IMR-90 (cell line): Measurements from ENCODE around the gene SEC16B. TPM values are rescaled to one million over a fixed set of nuclear protein-coding genes. Genes with fewer than 3 reads are reported as not detected.

Source experiments
- ATAC-seq: fragments of 200-7000 bp; cut with Tn5 transposase; 2 replicates; pipeline ENCODE4 v1.9.1; 2020; ENCODE audit warnings: low read depth, mild to moderate bottlenecking, moderate library complexity
- BruUV-seq: library from RNA; stranded (reverse); fragments of 400-500 nt; replicated peaks from 2 replicates; lab custom pipeline; 2021; lab: Mats Ljungman, UMichigan
- CTCF ChIA-PET: fragments of 300-600 bp; formaldehyde crosslinking; extraction: SDS; loops from one replicate; lab custom pipeline; 2021; ENCODE audit warnings: antibody characterized with exemption; lab: Yijun Ruan, JAX
- POLR2A ChIA-PET: fragments of 300-600 bp; sonication (Branson Sonifier 250); formaldehyde crosslinking; loops from one replicate; lab custom pipeline; 2022; ENCODE audit warnings: antibody characterized with exemption; ENCODE audit not compliant: unreplicated experiment; lab: Charles Lee
- DNase-seq: peaks from one replicate; pipeline ENCODE4 v3.0.0; 2013
- H2AFZ ChIP-seq: replicated peaks from 2 replicates; pipeline ENCODE3; 2013; ENCODE audit warnings: low read length, mild to moderate bottlenecking; ENCODE audit not compliant: poor library complexity
- H2AK5ac ChIP-seq: 2 replicates; pipeline ENCODE4 v1.6.1; 2013; ENCODE audit warnings: low read depth, low read length, inconsistent platforms
- H2AK9ac ChIP-seq: replicated peaks from 2 replicates; pipeline ENCODE3; 2013; ENCODE audit warnings: mild to moderate bottlenecking, low read depth, low read length, moderate library complexity; ENCODE audit not compliant: poor library complexity
- H2BK120ac ChIP-seq: 2 replicates; pipeline ENCODE4 v1.6.1; 2013; ENCODE audit warnings: low read depth, low read length, inconsistent platforms
- H2BK15ac ChIP-seq: 3 replicates; pipeline ENCODE4 v1.6.1; 2013; ENCODE audit warnings: low read depth, low read length, inconsistent platforms
- H2BK20ac ChIP-seq: 2 replicates; pipeline ENCODE4 v1.6.1; 2013; ENCODE audit warnings: low read depth, mild to moderate bottlenecking, inconsistent platforms, low read length, moderate library complexity
- H2BK5ac ChIP-seq: 2 replicates; pipeline ENCODE4 v1.6.1; 2013; ENCODE audit warnings: mild to moderate bottlenecking, low read depth, low read length, inconsistent platforms; ENCODE audit not compliant: poor library complexity, severe bottlenecking
- H3K14ac ChIP-seq: replicated peaks from 2 replicates; pipeline ENCODE4 v1.6.1; 2013; ENCODE audit warnings: low read depth, low read length, inconsistent platforms
- H3K18ac ChIP-seq: 2 replicates; pipeline ENCODE4 v1.6.1; 2013; ENCODE audit warnings: low read depth, low read length, control low read depth
- H3K23ac ChIP-seq: 2 replicates; pipeline ENCODE4 v1.6.1; 2013; ENCODE audit warnings: low read depth, low read length, inconsistent platforms
- H3K27ac ChIP-seq: 2 replicates; pipeline ENCODE4 v1.5.1; 2013; ENCODE audit warnings: mild to moderate bottlenecking, control low read depth, low read length; ENCODE audit not compliant: insufficient read depth
- H3K27me3 ChIP-seq: 2 replicates; pipeline ENCODE4 v1.6.1; 2013; ENCODE audit warnings: low read length; ENCODE audit not compliant: control insufficient read depth, insufficient read depth
- H3K36me3 ChIP-seq: 2 replicates; pipeline ENCODE4 v1.6.1; 2013; ENCODE audit warnings: low read length, mixed read lengths; ENCODE audit not compliant: control insufficient read depth, insufficient read depth
- H3K4ac ChIP-seq: 2 replicates; pipeline ENCODE4 v1.6.1; 2013; ENCODE audit warnings: low read depth, low read length, inconsistent platforms
- H3K4me1 ChIP-seq: 2 replicates; pipeline ENCODE4 v1.6.1; 2013; ENCODE audit warnings: low read length, mixed read lengths; ENCODE audit not compliant: control insufficient read depth, insufficient read depth
- H3K4me2 ChIP-seq: 2 replicates; pipeline ENCODE4 v1.6.1; 2013; ENCODE audit warnings: low read depth, mild to moderate bottlenecking, control low read depth, low read length, moderate library complexity
- H3K4me3 ChIP-seq: 2 replicates; pipeline ENCODE4 v1.5.1; 2013; ENCODE audit warnings: low read depth, mild to moderate bottlenecking, control low read depth, low read length, moderate library complexity; ENCODE audit not compliant: insufficient read depth
- H3K56ac ChIP-seq: 2 replicates; pipeline ENCODE4 v1.6.1; 2013; ENCODE audit warnings: low read length, inconsistent platforms; ENCODE audit not compliant: insufficient read depth; ENCODE audit errors: extremely low read depth
- H3K79me1 ChIP-seq, 2 experiments: 2 replicates each; pipeline ENCODE4 v1.6.1; 2013; ENCODE audit warnings: low read length in 2 of 2, inconsistent platforms in 1 of 2, low read depth in 1 of 2
- H3K9ac ChIP-seq: 2 replicates; pipeline ENCODE4 v1.6.1; 2013; ENCODE audit warnings: low read depth, low read length, control low read depth
- H3K9me1 ChIP-seq: 2 replicates; pipeline ENCODE4 v1.6.1; 2013; ENCODE audit warnings: low read length, inconsistent platforms; ENCODE audit not compliant: insufficient read depth
- H3K9me3 ChIP-seq: 2 replicates; pipeline ENCODE4 v1.6.1; 2013; ENCODE audit warnings: low read length; ENCODE audit not compliant: control insufficient read depth, insufficient read depth
- H4K20me1 ChIP-seq: 2 replicates; pipeline ENCODE4 v1.6.1; 2013; ENCODE audit warnings: low read length, inconsistent platforms; ENCODE audit not compliant: insufficient read depth
- H4K5ac ChIP-seq: 2 replicates; pipeline ENCODE4 v1.6.1; 2013; ENCODE audit warnings: mild to moderate bottlenecking, low read depth, low read length, control low read depth
- H4K8ac ChIP-seq, 2 experiments: 2 replicates each; pipeline ENCODE4 v1.6.1; 2013; ENCODE audit warnings: low read depth in 2 of 2, low read length in 2 of 2, control low read depth in 1 of 2, inconsistent platforms in 1 of 2
- H4K91ac ChIP-seq: 2 replicates; pipeline ENCODE4 v1.6.1; 2013; ENCODE audit warnings: low read depth, low read length, inconsistent platforms; ENCODE audit not compliant: insufficient read depth
- BHLHE40 ChIP-seq: fragments of 150-350 bp; IDR thresholded peaks from 2 replicates; pipeline ENCODE4 v1.6.1; 2016; ENCODE audit warnings: mild to moderate bottlenecking, low read depth, low read length
- CEBPB ChIP-seq: IDR thresholded peaks from 2 replicates; pipeline ENCODE4 v1.6.1; 2012; ENCODE audit warnings: low read depth, low read length, improper control_type of control experiment
- CHD1 ChIP-seq: IDR thresholded peaks from 2 replicates; pipeline ENCODE4 v1.6.1; 2012; ENCODE audit warnings: low read depth, low read length, improper control_type of control experiment
- CTCF ChIP-seq: conservative IDR thresholded peaks from 2 replicates; pipeline ENCODE4 v1.5.1; 2012; ENCODE audit warnings: mild to moderate bottlenecking, low read depth, low read length, improper control_type of control experiment
- ELK1 ChIP-seq: fragments of 150-350 bp; IDR thresholded peaks from 2 replicates; pipeline ENCODE4 v1.6.1; 2016; ENCODE audit warnings: low read depth, mild to moderate bottlenecking, low read length, moderate library complexity, borderline replicate concordance
- MAFK ChIP-seq: IDR thresholded peaks from 2 replicates; pipeline ENCODE4 v1.6.1; 2012; ENCODE audit warnings: low read depth, low read length, improper control_type of control experiment
- MXI1 ChIP-seq: IDR thresholded peaks from 2 replicates; pipeline ENCODE4 v1.6.1; 2012; ENCODE audit warnings: low read depth, mild to moderate bottlenecking, low read length, moderate library complexity, borderline replicate concordance
- NFE2L2 ChIP-seq: fragments of 150-350 bp; IDR thresholded peaks from 2 replicates; pipeline ENCODE4 v1.6.1; 2016; ENCODE audit warnings: low read depth, mild to moderate bottlenecking, low read length
- RAD21 ChIP-seq: IDR thresholded peaks from 2 replicates; pipeline ENCODE4 v1.6.1; 2012; ENCODE audit warnings: low read length, improper control_type of control experiment
- RFX5 ChIP-seq: IDR thresholded peaks from 2 replicates; pipeline ENCODE4 v1.8.0; 2012; ENCODE audit warnings: low read depth, mild to moderate bottlenecking, low read length, moderate library complexity
- SMC3 ChIP-seq: fragments of 150-350 bp; IDR thresholded peaks from 2 replicates; pipeline ENCODE4 v1.6.1; 2016; ENCODE audit warnings: low read depth, mild to moderate bottlenecking, antibody characterized with exemption, low read length, moderate library complexity
- USF2 ChIP-seq: fragments of 150-350 bp; IDR thresholded peaks from 2 replicates; pipeline ENCODE4 v1.6.1; 2017; ENCODE audit warnings: mild to moderate bottlenecking, antibody characterized with exemption, low read length, low read depth
- WGBS, 2 experiments: methylation state at CpG; one replicate each; pipeline versions ENCODE4 v1.1.5 to v1.1.7; 2013; ENCODE audit warnings: missing lambda C conversion rate in 2 of 2; ENCODE audit not compliant: insufficient read length in 1 of 2; ENCODE audit errors: extremely low coverage in 2 of 2; 5-methylcytosine and 5-hydroxymethylcytosine counted together
- dilution Hi-C: fragments of 300-500 bp; cut with HindIII; formaldehyde crosslinking; loops from one replicate; pipeline ENCODE4 v1.14.3; 2018; ENCODE audit warnings: low sequenced_read_pairs; ENCODE audit not compliant: unreplicated experiment
- in situ Hi-C: fragments of 300-500 bp; cut with MboI; formaldehyde crosslinking; loops from 3 replicates; pipeline ENCODE4 v1.14.3; 2019; ENCODE audit warnings: low sequenced_read_pairs, inconsistent platforms, mixed read lengths
- intact Hi-C: fragments of 100-400 bp; cut with micrococcal nuclease; formaldehyde crosslinking; loops from 2 replicates; pipeline ENCODE4 v1.10.0; 2022
- polyA plus RNA-seq, 3 experiments: library from polyadenylated mRNA; depleted of rRNA; stranded (reverse); fragments of >200 nt; gene quantifications; 2 replicates each; pipeline ENCODE4 v1.2.3, GENCODE V29; 2012; ENCODE audit warnings: low replicate concordance in 1 of 3
- total RNA-seq: library from RNA; depleted of rRNA; stranded (reverse); fragments of >200 nt; gene quantifications from 2 replicates; pipeline ENCODE4 v1.2.3, GENCODE V29; 2012

SEC16B gene
- total and polyA plus RNA-seq, 2 of the 4 experiments (the other 2 are of a cell fraction), result 4.3 TPM

GRCh38 chr1:177934461-177934860 is 35.4 kb downstream of the SEC16B start:
- BruUV-seq, result no TSS peak
- Histone ChIP-seq H3K14ac (no peak overlapping the region), H3K27me3 (no peaks in the 10 kb centered on the region), H3K23ac (no peak overlapping the region), H2AK9ac (no peak overlapping the region), H2BK120ac (no peak overlapping the region), H3K9ac (no peak overlapping the region), H3K9me1 (no peaks in the 10 kb centered on the region), H2BK5ac (no peak overlapping the region), H4K91ac (no peak overlapping the region), H3K4ac (no peak overlapping the region), H4K20me1 (no peaks in the 10 kb centered on the region), H3K4me3 (no peak overlapping the region), H3K9me3 (no peaks in the 10 kb centered on the region), H3K4me2 (no peak overlapping the region), H3K27ac (no peak overlapping the region), H4K8ac (no peak overlapping the region), H4K5ac (no peak overlapping the region), H3K4me1 (peaks cover 12% of the 10 kb centered on the region), H2AK5ac (no peak overlapping the region), H3K36me3 (no peaks in the 10 kb centered on the region), H2AFZ (no peak overlapping the region), H3K79me1 (no peaks in the 10 kb centered on the region), H3K56ac (no peak overlapping the region), H3K18ac (no peak overlapping the region), H2BK20ac (no peak overlapping the region), H2BK15ac (no peak overlapping the region)
- dilution Hi-C loops, result no loop called here
- no peak for DNase-seq
- ChIA-PET CTCF (interaction anchor here (0.6 to 1.2 kb wide), 3 partner anchors 11 to 1036 kb away, joined by 3 to 4 read pairs (median 3); no protein-coding TSS in a partner anchor), POLR2A (no interaction called here)
- no peak for TF ChIP-seq MXI1
- no peak for TF ChIP-seq RFX5
- TF ChIP-seq CHD1, result no peak
- no peak for TF ChIP-seq BHLHE40
- no peak for TF ChIP-seq RAD21
- no peak for TF ChIP-seq CTCF
- TF ChIP-seq USF2, result no peak
- no peak for TF ChIP-seq MAFK
- no peak for TF ChIP-seq ELK1
- TF ChIP-seq SMC3, result no peak
- TF ChIP-seq CEBPB, result no peak
- TF ChIP-seq NFE2L2, result no peak
- ATAC-seq, result no peak
- in situ Hi-C loops, result no loop called here
- intact Hi-C loops, result no loop called here
- 100% methylated on average over 1 of the region's 3 CpGs; no CpG with 5 or more reads in 1 of the 2 experiments for whole genome bisulfite sequencing, 2 experiments
